OCI-LY1 (cell line): ENCODE measurements around the gene SHC1.

Source experiments
- H2AFZ ChIP-seq: fragments of 200-600 bp; sonication (generic), shearing (Covaris generic); 2 replicates; pipeline ENCODE4 v1.6.0; 2014; ENCODE audit warnings: antibody characterized with exemption, mild to moderate bottlenecking, low read length
- H3F3A ChIP-seq: fragments of 200-600 bp; sonication (generic), shearing (Covaris generic); 2 replicates; pipeline ENCODE4 v1.6.0; 2014; ENCODE audit warnings: mild to moderate bottlenecking, antibody characterized with exemption, low read length, moderate library complexity; ENCODE audit not compliant: insufficient read depth
- H3K27ac ChIP-seq: fragments of 200-600 bp; sonication (generic); 2 replicates; pipeline ENCODE4 v1.5.1; 2014; ENCODE audit warnings: low read length, mixed run types, mild to moderate bottlenecking, low read depth; ENCODE audit not compliant: poor library complexity, severe bottlenecking
- H3K27me3 ChIP-seq: fragments of 200-600 bp; sonication (generic); 2 replicates; pipeline ENCODE4 v1.6.0; 2014; ENCODE audit warnings: antibody characterized with exemption, mild to moderate bottlenecking, low read length, moderate library complexity; ENCODE audit not compliant: insufficient read depth
- H3K36me3 ChIP-seq: fragments of 200-600 bp; sonication (generic); 2 replicates; pipeline ENCODE4 v1.6.1; 2014; ENCODE audit warnings: mild to moderate bottlenecking, antibody characterized with exemption, low read length, moderate library complexity, mixed read lengths; ENCODE audit not compliant: insufficient read depth
- H3K4me1 ChIP-seq: fragments of 200-600 bp; sonication (generic); 2 replicates; pipeline ENCODE4 v1.5.1; 2014; ENCODE audit warnings: mild to moderate bottlenecking, low read length, moderate library complexity; ENCODE audit not compliant: insufficient read depth, severe bottlenecking
- H3K4me2 ChIP-seq: fragments of 200-600 bp; sonication (generic), shearing (Covaris generic); 2 replicates; pipeline ENCODE4 v1.6.1; 2014; ENCODE audit warnings: low read length
- H3K4me3 ChIP-seq: fragments of 200-600 bp; sonication (generic); 2 replicates; pipeline ENCODE4 v1.5.1; 2014; ENCODE audit warnings: low read length, low read depth, mild to moderate bottlenecking, mixed read lengths; ENCODE audit not compliant: poor library complexity, severe bottlenecking
- H3K79me2 ChIP-seq: fragments of 200-600 bp; shearing (Covaris generic); 2 replicates; pipeline ENCODE4 v1.6.1; 2016; ENCODE audit warnings: mixed run types, low read length, mixed read lengths; ENCODE audit not compliant: insufficient read depth
- H3K9ac ChIP-seq: fragments of 200-600 bp; sonication (generic), shearing (Covaris generic); 2 replicates; pipeline ENCODE4 v1.6.1; 2014; ENCODE audit warnings: mild to moderate bottlenecking, low read length, mixed read lengths
- H3K9me2 ChIP-seq: fragments of 200-600 bp; sonication (generic), shearing (Covaris generic); 2 replicates; pipeline ENCODE4 v1.6.1; 2014; ENCODE audit warnings: low read depth, mild to moderate bottlenecking, low read length, mixed read lengths
- H3K9me3 ChIP-seq: fragments of 200-600 bp; shearing (Covaris generic); 2 replicates; pipeline ENCODE4 v1.6.1; 2014; ENCODE audit warnings: low read length, mixed read lengths
- H4K20me1 ChIP-seq: fragments of 200-600 bp; sonication (generic), shearing (Covaris generic); 2 replicates; pipeline ENCODE4 v1.6.0; 2016; ENCODE audit warnings: mild to moderate bottlenecking, low read length; ENCODE audit not compliant: insufficient read depth
- CTCF ChIP-seq: fragments of 200-600 bp; sonication (generic), shearing (Covaris generic); IDR thresholded peaks from 2 replicates; pipeline ENCODE4 v1.5.1; 2017; ENCODE audit warnings: mild to moderate bottlenecking, antibody characterized with exemption, low read length, moderate library complexity, mixed read lengths
- EZH2 ChIP-seq: fragments of 200-600 bp; sonication (generic), shearing (Covaris generic); IDR thresholded peaks from 2 replicates; pipeline ENCODE4 v1.8.0; 2017; ENCODE audit warnings: borderline replicate concordance, mixed run types, mild to moderate bottlenecking, antibody characterized with exemption, low read length, moderate library complexity, mixed read lengths

SHC1 gene

GRCh38 chr1:155011004-155011416, 40.5 kb upstream of the SHC1 start:
- no peak overlapping the region for H3K27ac ChIP-seq
- H4K20me1 ChIP-seq: no peaks in the 10 kb centered on the region
- no peaks in the 10 kb centered on the region for H3K36me3 ChIP-seq
- no peak overlapping the region for H3K9ac ChIP-seq
- H3K4me3 ChIP-seq: no peak overlapping the region
- no peak overlapping the region for H3K4me2 ChIP-seq
- peaks cover 4% of the 10 kb centered on the region; the same call in 1 of the 2 replicates for H3F3A ChIP-seq
- H2AFZ ChIP-seq: no peak overlapping the region
- H3K9me3 ChIP-seq: no peaks in the 10 kb centered on the region
- H3K9me2 ChIP-seq: no peaks in the 10 kb centered on the region
- TF ChIP-seq EZH2 (no peak), CTCF (no peak)
- H3K79me2 ChIP-seq: no peaks in the 10 kb centered on the region
- H3K27me3 ChIP-seq: no peaks in the 10 kb centered on the region
- H3K4me1 ChIP-seq: peaks cover 6% of the 10 kb centered on the region

GRCh38 chr1:155010211-155010918, 39.8 kb upstream of the SHC1 start:
- peaks cover 4% of the 10 kb centered on the region; the same call in 1 of the 2 replicates for H3F3A ChIP-seq
- H3K27ac ChIP-seq: no peak overlapping the region
- no peaks in the 10 kb centered on the region for H3K9me2 ChIP-seq
- no peak overlapping the region for H3K4me2 ChIP-seq
- no peaks in the 10 kb centered on the region for H3K27me3 ChIP-seq
- no peaks in the 10 kb centered on the region for H3K36me3 ChIP-seq
- H3K9me3 ChIP-seq: no peaks in the 10 kb centered on the region
- H3K79me2 ChIP-seq: no peaks in the 10 kb centered on the region
- H3K9ac ChIP-seq: no peak overlapping the region
- no peaks in the 10 kb centered on the region for H4K20me1 ChIP-seq
- no peak overlapping the region for H3K4me3 ChIP-seq
- peaks cover 12% of the 10 kb centered on the region for H3K4me1 ChIP-seq
- TF ChIP-seq EZH2 (no peak), CTCF (no peak)
- no peak overlapping the region for H2AFZ ChIP-seq

- Histone ChIP-seq H4K20me1 (no peaks in the 10 kb centered on the region), H3K9me2 (no peaks in the 10 kb centered on the region), H3F3A (peaks cover 4% of the 10 kb centered on the region; the same call in 1 of the 2 replicates), H3K27ac (no peak overlapping the region), H3K9ac (no peak overlapping the region), H2AFZ (no peak overlapping the region), H3K36me3 (no peaks in the 10 kb centered on the region), H3K79me2 (no peaks in the 10 kb centered on the region), H3K4me3 (no peak overlapping the region), H3K9me3 (no peaks in the 10 kb centered on the region), H3K4me2 (no peak overlapping the region), H3K27me3 (no peaks in the 10 kb centered on the region), H3K4me1 (peaks cover 18% of the 10 kb centered on the region)
- TF ChIP-seq CTCF (no peak), EZH2 (no peak)
These were observed 39.2 kb upstream of the SHC1 start for GRCh38 chr1:155009742-155010141.
